NCI-H748 (cell line): ENCODE data around the gene POLL.
"Not testable (repeated sequence)": the region's sequence is repeated elsewhere in the genome, so short reads cannot be mapped to it uniquely, and the experiment has no call there.

Experiments used
- DNase-seq: peaks from one replicate; lab custom pipeline; 2025; ENCODE audit not compliant: unreplicated experiment; lab: John Stamatoyannopoulos, UW

POLL gene

GRCh38 chr10:101587725-101588653 is at the start of gene POLL, which contains the start of gene DPCD:
Gene POLL (minus strand): TSS chr10:101588257. CDS start chr10:101587360, 897 bp downstream.
Gene DPCD (plus strand): TSS chr10:101588321. CDS start chr10:101588337, 16 bp downstream.
- DNase-seq, result peak; percentile 94

- not testable (repeated sequence) for DNase-seq
Observed at GRCh38 chr10:101633510-101633909, 45.5 kb upstream of the POLL start.

- DNase-seq, result no peak
Observed at GRCh38 chr10:101631821-101632475, 43.9 kb upstream of the POLL start.

- no peak for DNase-seq
Observed at GRCh38 chr10:101630633-101630920, 42.5 kb upstream of the POLL start.

- no peak for DNase-seq
Observed at GRCh38 chr10:101629837-101630632, 42.0 kb upstream of the POLL start.

GRCh38 chr10:101625821-101626412 is 37.9 kb upstream of the POLL start:
- no peak for DNase-seq

- no peak for DNase-seq
Observed at GRCh38 chr10:101624526-101625102, 36.6 kb upstream of the POLL start.

- DNase-seq, result no peak
Observed at GRCh38 chr10:101623528-101623927, 35.5 kb upstream of the POLL start.

GRCh38 chr10:101619983-101620382 is 31.9 kb upstream of the POLL start:
- no peak for DNase-seq

- no peak for DNase-seq
Observed at GRCh38 chr10:101618871-101619270, 30.8 kb upstream of the POLL start.

GRCh38 chr10:101617824-101618568 is 29.9 kb upstream of the POLL start:
- DNase-seq, result no peak

- peak; percentile 12 for DNase-seq
Observed at GRCh38 chr10:101617102-101617823, 29.2 kb upstream of the POLL start.

- DNase-seq, result no peak
Observed at GRCh38 chr10:101616415-101617101, 28.5 kb upstream of the POLL start.

GRCh38 chr10:101615525-101616116 is 27.6 kb upstream of the POLL start:
- no peak for DNase-seq

- DNase-seq, result no peak
Observed at GRCh38 chr10:101614663-101615524, 26.8 kb upstream of the POLL start.

- no peak for DNase-seq
Observed at GRCh38 chr10:101613646-101614045, 25.6 kb upstream of the POLL start.

GRCh38 chr10:101612872-101613271 is 24.8 kb upstream of the POLL start:
- DNase-seq, result no peak
